ENCODE measurements around the gene TMEM126B. TPM values are rescaled to one million over a fixed set of nuclear protein-coding genes. Genes with fewer than 3 reads are reported as not detected.
"Not testable (repeated sequence)": the region's sequence is repeated elsewhere in the genome, so short reads cannot be mapped to it uniquely, and the experiment has no call there.

TMEM126B gene
- total RNA-seq, 1 donor from 2014 or later: 51.3 TPM

DNA sequence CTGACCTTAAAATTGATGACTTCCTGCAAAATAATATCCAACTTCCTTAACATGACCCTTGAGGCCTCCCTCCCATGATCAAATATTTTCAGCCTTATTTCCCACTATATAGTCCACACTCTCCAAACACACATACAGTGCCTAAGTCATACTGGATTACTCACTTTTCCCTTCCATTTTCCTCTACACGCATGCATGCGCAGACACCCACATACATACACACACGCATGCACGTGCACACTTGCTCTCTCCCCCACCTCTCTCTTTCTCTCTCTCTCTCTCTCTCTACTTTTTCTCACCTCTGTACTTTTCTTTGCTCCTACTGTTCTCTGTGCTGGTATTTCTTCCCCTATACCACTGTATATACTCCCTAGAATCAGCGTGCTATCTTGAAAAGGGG is 29.3 kb upstream of the TMEM126B start:
- Mint-ChIP-seq H3K36me3 (ENCODE audit: low read depth, unreplicated experiment) (no peaks in the 10 kb centered on the region), H3K27ac (ENCODE audit: unreplicated experiment) (no peak overlapping the region), H3K4me3 (ENCODE audit: unreplicated experiment) (no peak overlapping the region), H3K4me1 (ENCODE audit: low read depth, unreplicated experiment) (no peaks in the 10 kb centered on the region), H3K9me3 (ENCODE audit: unreplicated experiment) (no peaks in the 10 kb centered on the region), H3K27me3 (ENCODE audit: low read depth, unreplicated experiment) (no peaks in the 10 kb centered on the region)
- Histone ChIP-seq H3K79me2 (ENCODE audit: insufficient read depth, low read length) (no peaks in the 10 kb centered on the region), H3K4me2 (ENCODE audit: low read length) (no peak overlapping the region), H3K9ac (ENCODE audit: low read length) (no peak overlapping the region), H3K27ac (ENCODE audit: low read depth, low read length) (no peak overlapping the region), H3K4me3 (ENCODE audit: insufficient read depth, low read depth, low read length) (no peak overlapping the region), H3K9me3 (ENCODE audit: insufficient read depth, low read depth, low read length) (no peaks in the 10 kb centered on the region), H3K4me1 (ENCODE audit: insufficient read depth, low read length) (no peaks in the 10 kb centered on the region), H4K20me1 (ENCODE audit: insufficient read depth, low read length) (no peaks in the 10 kb centered on the region), H3K36me3 (ENCODE audit: insufficient read depth, low read length) (no peaks in the 10 kb centered on the region), H3K27me3 (ENCODE audit: insufficient read depth, low read length) (no peaks in the 10 kb centered on the region), H2AFZ (ENCODE audit: low read depth, low read length) (no peak overlapping the region)
- DNase-seq (ENCODE audit: low read depth): no peak
- FAIRE-seq: no peak
- TF ChIP-seq, protein P1, sequence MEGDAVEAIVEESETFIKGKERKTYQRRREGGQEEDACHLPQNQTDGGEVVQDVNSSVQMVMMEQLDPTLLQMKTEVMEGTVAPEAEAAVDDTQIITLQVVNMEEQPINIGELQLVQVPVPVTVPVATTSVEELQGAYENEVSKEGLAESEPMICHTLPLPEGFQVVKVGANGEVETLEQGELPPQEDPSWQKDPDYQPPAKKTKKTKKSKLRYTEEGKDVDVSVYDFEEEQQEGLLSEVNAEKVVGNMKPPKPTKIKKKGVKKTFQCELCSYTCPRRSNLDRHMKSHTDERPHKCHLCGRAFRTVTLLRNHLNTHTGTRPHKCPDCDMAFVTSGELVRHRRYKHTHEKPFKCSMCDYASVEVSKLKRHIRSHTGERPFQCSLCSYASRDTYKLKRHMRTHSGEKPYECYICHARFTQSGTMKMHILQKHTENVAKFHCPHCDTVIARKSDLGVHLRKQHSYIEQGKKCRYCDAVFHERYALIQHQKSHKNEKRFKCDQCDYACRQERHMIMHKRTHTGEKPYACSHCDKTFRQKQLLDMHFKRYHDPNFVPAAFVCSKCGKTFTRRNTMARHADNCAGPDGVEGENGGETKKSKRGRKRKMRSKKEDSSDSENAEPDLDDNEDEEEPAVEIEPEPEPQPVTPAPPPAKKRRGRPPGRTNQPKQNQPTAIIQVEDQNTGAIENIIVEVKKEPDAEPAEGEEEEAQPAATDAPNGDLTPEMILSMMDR (IDR thresholded peaks at IDR 0.05; ENCODE audit: insufficient read depth, low read depth, low read length): no peak
- TF ChIP-seq EZH2 (IDR thresholded peaks at IDR 0.05; ENCODE audit: insufficient read depth, low read length): no peak

GRCh38 chr11:85602526-85603213 is 25.7 kb upstream of the TMEM126B start:
- no peaks in the 10 kb centered on the region for H3K79me2 ChIP-seq (ENCODE audit: insufficient read depth, low read length)
- no peaks in the 10 kb centered on the region for H3K9me3 Mint-ChIP-seq (ENCODE audit: unreplicated experiment)
- FAIRE-seq: no peak
- no peak overlapping the region for H2AFZ ChIP-seq (ENCODE audit: low read depth, low read length)
- H3K9me3 ChIP-seq (ENCODE audit: insufficient read depth, low read depth, low read length): no peaks in the 10 kb centered on the region
- H3K27me3 ChIP-seq (ENCODE audit: insufficient read depth, low read length): no peaks in the 10 kb centered on the region
- H3K4me3 ChIP-seq (ENCODE audit: insufficient read depth, low read depth, low read length): no peak overlapping the region
- H3K4me1 Mint-ChIP-seq (ENCODE audit: low read depth, unreplicated experiment): no peaks in the 10 kb centered on the region
- no peak overlapping the region for H3K4me2 ChIP-seq (ENCODE audit: low read length)
- H3K9ac ChIP-seq (ENCODE audit: low read length): no peak overlapping the region
- TF ChIP-seq, protein P1 (IDR thresholded peaks at IDR 0.05; ENCODE audit: insufficient read depth, low read depth, low read length): no peak
- no peak for TF ChIP-seq EZH2 (IDR thresholded peaks at IDR 0.05; ENCODE audit: insufficient read depth, low read length)
- no peaks in the 10 kb centered on the region for H4K20me1 ChIP-seq (ENCODE audit: insufficient read depth, low read length)
- H3K27ac Mint-ChIP-seq (ENCODE audit: unreplicated experiment): no peak overlapping the region
- no peak for DNase-seq (ENCODE audit: low read depth)
- no peaks in the 10 kb centered on the region for H3K36me3 ChIP-seq (ENCODE audit: insufficient read depth, low read length)
- no peaks in the 10 kb centered on the region for H3K4me1 ChIP-seq (ENCODE audit: insufficient read depth, low read length)
- H3K27ac ChIP-seq (ENCODE audit: low read depth, low read length): no peak overlapping the region
- H3K36me3 Mint-ChIP-seq (ENCODE audit: low read depth, unreplicated experiment): peaks cover 4% of the 10 kb centered on the region
- no peaks in the 10 kb centered on the region for H3K27me3 Mint-ChIP-seq (ENCODE audit: low read depth, unreplicated experiment)
- H3K4me3 Mint-ChIP-seq (ENCODE audit: unreplicated experiment): no peak overlapping the region

GRCh38 chr11:85603220-85603619 is 25.2 kb upstream of the TMEM126B start:
- Mint-ChIP-seq H3K27ac (ENCODE audit: unreplicated experiment) (no peak overlapping the region), H3K36me3 (ENCODE audit: low read depth, unreplicated experiment) (peaks cover 4% of the 10 kb centered on the region), H3K4me1 (ENCODE audit: low read depth, unreplicated experiment) (no peaks in the 10 kb centered on the region), H3K4me3 (ENCODE audit: unreplicated experiment) (no peak overlapping the region), H3K27me3 (ENCODE audit: low read depth, unreplicated experiment) (no peaks in the 10 kb centered on the region), H3K9me3 (ENCODE audit: unreplicated experiment) (peaks cover 1% of the 10 kb centered on the region)
- H3K79me2 ChIP-seq (ENCODE audit: insufficient read depth, low read length): no peaks in the 10 kb centered on the region
- H2AFZ ChIP-seq (ENCODE audit: low read depth, low read length): no peak overlapping the region
- no peaks in the 10 kb centered on the region for H3K27me3 ChIP-seq (ENCODE audit: insufficient read depth, low read length)
- no peak overlapping the region for H3K4me3 ChIP-seq (ENCODE audit: insufficient read depth, low read depth, low read length)
- H3K9ac ChIP-seq (ENCODE audit: low read length): no peak overlapping the region
- H3K36me3 ChIP-seq (ENCODE audit: insufficient read depth, low read length): no peaks in the 10 kb centered on the region
- no peak overlapping the region for H3K27ac ChIP-seq (ENCODE audit: low read depth, low read length)
- no peaks in the 10 kb centered on the region for H3K4me1 ChIP-seq (ENCODE audit: insufficient read depth, low read length)
- FAIRE-seq (no peak), DNase-seq (ENCODE audit: low read depth) (no peak)
- no peaks in the 10 kb centered on the region for H4K20me1 ChIP-seq (ENCODE audit: insufficient read depth, low read length)
- no peak overlapping the region for H3K4me2 ChIP-seq (ENCODE audit: low read length)
- no peak for TF ChIP-seq EZH2 (IDR thresholded peaks at IDR 0.05; ENCODE audit: insufficient read depth, low read length)
- TF ChIP-seq, protein P1 (IDR thresholded peaks at IDR 0.05; ENCODE audit: insufficient read depth, low read depth, low read length): no peak
- no peaks in the 10 kb centered on the region for H3K9me3 ChIP-seq (ENCODE audit: insufficient read depth, low read depth, low read length)

DNA sequence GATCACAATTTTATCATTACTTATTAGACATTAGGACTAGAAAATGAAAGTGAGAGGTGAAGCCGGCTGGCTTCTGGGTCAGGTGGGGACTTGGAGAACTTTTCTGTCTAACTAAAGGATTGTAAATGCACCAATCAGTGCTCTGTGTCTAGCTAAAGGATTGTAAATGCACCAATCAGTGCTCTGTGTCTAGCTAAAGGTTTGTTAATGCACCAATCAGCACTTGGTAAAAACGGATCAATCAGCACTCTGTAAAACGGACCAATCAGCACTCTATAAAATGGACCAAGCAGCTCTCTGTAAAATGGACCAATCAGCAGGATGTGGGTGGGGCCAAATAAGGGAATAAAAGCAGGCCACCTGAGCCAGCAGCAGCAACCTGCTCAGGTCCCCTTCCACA is 22.2 kb upstream of the TMEM126B start:
- H3K27me3 Mint-ChIP-seq (ENCODE audit: low read depth, unreplicated experiment); H3K27ac ChIP-seq (ENCODE audit: low read depth, low read length); H2AFZ ChIP-seq (ENCODE audit: low read depth, low read length); H3K27me3 ChIP-seq (ENCODE audit: insufficient read depth, low read length); H3K4me1 Mint-ChIP-seq (ENCODE audit: low read depth, unreplicated experiment); H3K9me3 Mint-ChIP-seq (ENCODE audit: unreplicated experiment); H3K4me1 ChIP-seq (ENCODE audit: insufficient read depth, low read length); H3K4me3 ChIP-seq (ENCODE audit: insufficient read depth, low read depth, low read length); H3K79me2 ChIP-seq (ENCODE audit: insufficient read depth, low read length); H3K4me2 ChIP-seq (ENCODE audit: low read length); H3K27ac Mint-ChIP-seq (ENCODE audit: unreplicated experiment); H3K9me3 ChIP-seq (ENCODE audit: insufficient read depth, low read depth, low read length); H3K9ac ChIP-seq (ENCODE audit: low read length); DNase-seq (ENCODE audit: low read depth); H3K4me3 Mint-ChIP-seq (ENCODE audit: unreplicated experiment); H4K20me1 ChIP-seq (ENCODE audit: insufficient read depth, low read length); H3K36me3 ChIP-seq (ENCODE audit: insufficient read depth, low read length); FAIRE-seq; H3K36me3 Mint-ChIP-seq (ENCODE audit: low read depth, unreplicated experiment): not testable (repeated sequence)

Data from astrocyte (in vitro differentiated cells and primary cell).